Testis (tissue), 2 donors: ENCODE results near the gene LRP1.

Source experiments
- CTCF ChIP-seq, 3 experiments: fragments of 450-650 bp in 2 of 3; fragments of 200-600 bp in 1 of 3; sonication (generic) in 1 of 3; IDR thresholded peaks; one replicate each; pipeline ENCODE4 v1.5.1; 2016 to 2019; ENCODE audit warnings: antibody characterized with exemption in 3 of 3, mild to moderate bottlenecking in 2 of 3, moderate library complexity in 1 of 3
- POLR2A ChIP-seq: fragments of 450-650 bp; IDR thresholded peaks from one replicate; pipeline ENCODE4 v1.6.1; 2017; ENCODE audit warnings: antibody characterized with exemption, mild to moderate bottlenecking, moderate library complexity

GRCh38 chr12:57232156-57232756 lies 104.0 kb downstream of the LRP1 start:
- TF ChIP-seq CTCF (IDR thresholded peaks at IDR 0.05) (no peak), POLR2A (no peak)
